Mesendoderm (in vitro differentiated cells): ENCODE data around the gene THSD7B.

Experiments used
- DNase-seq: peaks from one replicate; pipeline ENCODE4 v3.0.0; 2013
- H2AK5ac ChIP-seq: 2 replicates; pipeline ENCODE4 v1.6.1; 2013; ENCODE audit warnings: low read length, inconsistent platforms
- H2BK120ac ChIP-seq: 2 replicates; pipeline ENCODE4 v1.6.1; 2013; ENCODE audit warnings: low read depth, mild to moderate bottlenecking, low read length, moderate library complexity, mixed read lengths
- H2BK15ac ChIP-seq: replicated peaks from 2 replicates; pipeline ENCODE4 v1.6.1; 2013; ENCODE audit warnings: low read depth, mild to moderate bottlenecking, moderate library complexity
- H2BK5ac ChIP-seq: 2 replicates; pipeline ENCODE4 v1.6.1; 2013; ENCODE audit warnings: low read length, inconsistent platforms
- H3K18ac ChIP-seq: 2 replicates; pipeline ENCODE4 v1.6.1; 2013; ENCODE audit warnings: mild to moderate bottlenecking, low read length, mixed read lengths
- H3K23ac ChIP-seq: one replicate; pipeline ENCODE4 v1.6.1; 2013; ENCODE audit warnings: low read length
- H3K27ac ChIP-seq: 2 replicates; pipeline ENCODE4 v1.5.1; 2013; ENCODE audit warnings: low read depth, mild to moderate bottlenecking, inconsistent platforms, low read length, moderate library complexity
- H3K27me3 ChIP-seq: 2 replicates; pipeline ENCODE4 v1.6.1; 2013; ENCODE audit warnings: low read length, control low read depth, mild to moderate bottlenecking, inconsistent platforms; ENCODE audit not compliant: insufficient read depth, poor library complexity
- H3K36me3 ChIP-seq: 2 replicates; pipeline ENCODE4 v1.6.1; 2013; ENCODE audit warnings: low read length, inconsistent platforms; ENCODE audit not compliant: control insufficient read depth, insufficient read depth
- H3K4ac ChIP-seq: one replicate; pipeline ENCODE4 v1.6.1; 2013; ENCODE audit warnings: low read depth, mild to moderate bottlenecking, low read length, moderate library complexity
- H3K4me1 ChIP-seq: 2 replicates; pipeline ENCODE4 v1.6.1; 2013; ENCODE audit warnings: low read depth, low read length, inconsistent platforms; ENCODE audit not compliant: control insufficient read depth
- H3K4me2 ChIP-seq: 2 replicates; pipeline ENCODE4 v1.6.1; 2013; ENCODE audit warnings: low read length
- H3K4me3 ChIP-seq: 2 replicates; pipeline ENCODE4 v1.5.1; 2013; ENCODE audit warnings: mild to moderate bottlenecking, low read length
- H3K56ac ChIP-seq: one replicate; pipeline ENCODE4 v1.6.1; 2013; ENCODE audit warnings: low read length
- H3K79me1 ChIP-seq: 2 replicates; pipeline ENCODE4 v1.6.1; 2013; ENCODE audit warnings: low read length, inconsistent platforms
- H3K79me2 ChIP-seq: 2 replicates; pipeline ENCODE4 v1.6.1; 2013; ENCODE audit warnings: mild to moderate bottlenecking, low read length; ENCODE audit not compliant: control insufficient read depth, insufficient read depth
- H3K9ac ChIP-seq: 2 replicates; pipeline ENCODE4 v1.6.1; 2013; ENCODE audit warnings: low read length, inconsistent platforms
- H4K5ac ChIP-seq: one replicate; pipeline ENCODE4 v1.6.1; 2013; ENCODE audit warnings: low read length
- H4K8ac ChIP-seq: one replicate; pipeline ENCODE4 v1.6.1; 2013; ENCODE audit warnings: low read depth, mild to moderate bottlenecking, control low read depth, low read length, moderate library complexity
- WGBS: extraction: QIAGEN DNeasy Blood & Tissue Kit; methylation state at CpG from one replicate; pipeline ENCODE4 v1.1.7; 2013; ENCODE audit warnings: low lambda C conversion rate, missing lambda C conversion rate; ENCODE audit not compliant: insufficient coverage; ENCODE audit errors: extremely low coverage; 5-methylcytosine and 5-hydroxymethylcytosine counted together

Gene THSD7B

DNA sequence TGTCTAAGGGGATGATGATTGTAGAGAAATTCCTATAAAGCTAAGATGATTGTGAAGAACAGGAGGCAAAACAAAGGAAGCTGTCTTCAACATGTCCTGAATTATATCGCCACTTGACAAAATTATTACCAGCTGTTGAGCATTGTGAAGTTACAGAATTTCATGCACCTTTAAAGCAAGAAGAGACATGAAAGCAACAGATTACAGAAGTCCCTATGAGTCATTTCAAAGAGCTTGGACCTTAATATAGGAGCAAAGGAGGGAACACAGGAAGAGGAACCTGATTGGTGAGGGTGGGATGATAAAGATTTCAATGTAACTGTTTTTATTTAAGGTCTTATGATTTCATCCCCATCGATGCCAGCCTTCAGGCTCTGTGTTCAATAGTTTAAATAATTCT is 672.0 kb downstream of the THSD7B start:
- DNase-seq: no peak
- no peaks in the 10 kb centered on the region for H3K36me3 ChIP-seq
- H3K4ac ChIP-seq: no peak overlapping the region
- no peak overlapping the region for H2BK5ac ChIP-seq
- WGBS: no CpG with 5 or more reads among the region's 2 CpGs
- H3K9ac ChIP-seq: no peak overlapping the region
- no peak overlapping the region for H3K27ac ChIP-seq
- H2AK5ac ChIP-seq: no peak overlapping the region
- H3K27me3 ChIP-seq: no peaks in the 10 kb centered on the region
- H4K8ac ChIP-seq: no peak overlapping the region
- H3K18ac ChIP-seq: no peak overlapping the region
- H2BK120ac ChIP-seq: no peak overlapping the region
- no peaks in the 10 kb centered on the region for H3K79me1 ChIP-seq
- H3K4me1 ChIP-seq: no peaks in the 10 kb centered on the region
- H2BK15ac ChIP-seq: no peak overlapping the region
- H3K4me3 ChIP-seq: no peak overlapping the region
- no peak overlapping the region for H3K23ac ChIP-seq
- no peaks in the 10 kb centered on the region for H3K79me2 ChIP-seq
- H3K4me2 ChIP-seq: no peak overlapping the region
- no peak overlapping the region for H4K5ac ChIP-seq
- no peak overlapping the region for H3K56ac ChIP-seq

DNA sequence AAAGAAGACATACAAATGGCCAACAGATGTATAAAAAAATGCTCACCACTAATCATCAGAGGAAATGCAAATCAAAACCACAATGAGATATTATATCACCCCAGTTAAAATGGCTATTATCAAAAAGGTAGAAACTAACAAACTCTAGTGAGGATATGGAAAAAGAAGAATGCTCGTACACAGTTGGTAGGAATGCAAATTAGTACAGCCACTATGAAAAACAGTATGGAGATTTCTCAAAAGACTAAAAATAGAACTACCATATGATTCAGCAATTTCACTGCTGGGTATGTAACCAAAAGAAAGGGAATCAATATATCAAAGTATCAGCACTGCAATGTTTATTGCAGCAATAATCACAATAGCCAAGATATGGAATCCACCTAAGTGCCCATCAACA is 679.6 kb downstream of the THSD7B start:
- H3K27me3 ChIP-seq: no peaks in the 10 kb centered on the region
- H3K9ac ChIP-seq: no peak overlapping the region
- H3K23ac ChIP-seq: no peak overlapping the region
- no peak overlapping the region for H2BK120ac ChIP-seq
- DNase-seq: no peak
- H3K4ac ChIP-seq: no peak overlapping the region
- WGBS: no CpG with 5 or more reads among the region's 1 CpG
- no peaks in the 10 kb centered on the region for H3K79me1 ChIP-seq
- H3K56ac ChIP-seq: no peak overlapping the region
- H3K4me1 ChIP-seq: no peaks in the 10 kb centered on the region
- no peak overlapping the region for H4K5ac ChIP-seq
- H3K27ac ChIP-seq: no peak overlapping the region
- no peak overlapping the region for H2BK5ac ChIP-seq
- no peak overlapping the region for H2AK5ac ChIP-seq
- no peak overlapping the region for H4K8ac ChIP-seq
- no peaks in the 10 kb centered on the region for H3K36me3 ChIP-seq
- no peaks in the 10 kb centered on the region for H3K79me2 ChIP-seq
- no peak overlapping the region for H3K18ac ChIP-seq
- no peak overlapping the region for H3K4me3 ChIP-seq
- H2BK15ac ChIP-seq: no peak overlapping the region
- no peak overlapping the region for H3K4me2 ChIP-seq

DNA sequence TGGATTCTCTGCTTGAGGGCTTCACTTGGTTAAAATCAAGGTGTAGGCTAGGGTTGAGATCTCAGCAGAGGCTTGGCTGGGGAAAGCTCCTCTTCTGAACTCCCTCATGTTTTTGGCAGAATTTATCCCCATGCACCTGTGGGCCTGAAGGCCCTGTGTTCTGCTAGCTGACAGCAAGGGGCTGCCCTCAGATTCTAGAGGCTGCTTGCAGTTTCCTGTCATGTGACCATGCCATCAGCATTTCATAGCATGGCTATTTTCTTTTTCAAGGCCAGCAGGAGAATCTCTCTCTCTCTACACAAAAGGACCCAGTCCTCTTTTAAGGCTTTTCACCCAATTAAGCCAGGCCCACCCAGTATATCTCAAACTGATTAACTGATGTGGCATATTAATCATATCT is 684.1 kb downstream of the THSD7B start:
- Histone ChIP-seq H3K56ac (no peak overlapping the region), H3K18ac (no peak overlapping the region), H3K4me1 (no peaks in the 10 kb centered on the region), H3K9ac (no peak overlapping the region), H3K79me1 (no peaks in the 10 kb centered on the region), H2BK15ac (no peak overlapping the region), H3K79me2 (no peaks in the 10 kb centered on the region), H2BK120ac (no peak overlapping the region), H3K4me3 (no peak overlapping the region), H3K4ac (no peak overlapping the region), H4K5ac (no peak overlapping the region), H3K23ac (no peak overlapping the region), H3K36me3 (no peaks in the 10 kb centered on the region), H3K27me3 (no peaks in the 10 kb centered on the region), H2AK5ac (no peak overlapping the region), H2BK5ac (no peak overlapping the region), H3K27ac (no peak overlapping the region), H3K4me2 (no peak overlapping the region), H4K8ac (no peak overlapping the region)
- DNase-seq: no peak

DNA sequence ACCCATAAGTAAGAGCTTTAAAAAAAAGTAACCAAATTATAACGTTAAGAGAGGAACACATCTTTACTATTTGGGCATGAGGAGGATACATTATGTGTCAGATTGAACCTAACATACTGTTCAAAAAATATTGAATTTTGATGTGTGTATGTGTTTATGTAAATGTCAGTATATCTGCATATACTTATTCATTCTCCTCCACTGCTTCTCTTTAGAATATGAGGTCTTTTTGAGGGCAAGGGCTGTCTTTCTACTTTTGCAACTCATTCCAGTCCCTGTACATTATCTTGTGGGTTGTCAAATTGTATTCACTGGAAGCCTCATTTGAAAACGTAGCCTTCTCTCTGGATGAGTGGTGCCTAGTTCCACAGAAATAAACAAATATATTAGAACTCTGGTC is 689.5 kb downstream of the THSD7B start:
- Histone ChIP-seq H3K4ac (no peak overlapping the region), H2BK15ac (no peak overlapping the region), H3K56ac (no peak overlapping the region), H3K36me3 (no peaks in the 10 kb centered on the region), H4K5ac (no peak overlapping the region), H2BK5ac (no peak overlapping the region), H3K79me2 (no peaks in the 10 kb centered on the region), H3K27me3 (no peaks in the 10 kb centered on the region), H3K9ac (no peak overlapping the region), H2AK5ac (no peak overlapping the region), H3K4me2 (no peak overlapping the region), H3K79me1 (no peaks in the 10 kb centered on the region), H3K18ac (no peak overlapping the region), H3K4me1 (no peaks in the 10 kb centered on the region), H3K4me3 (no peak overlapping the region), H2BK120ac (no peak overlapping the region), H4K8ac (no peak overlapping the region), H3K23ac (no peak overlapping the region), H3K27ac (no peak overlapping the region)
- WGBS: no CpG with 5 or more reads among the region's 2 CpGs
- DNase-seq: no peak

DNA sequence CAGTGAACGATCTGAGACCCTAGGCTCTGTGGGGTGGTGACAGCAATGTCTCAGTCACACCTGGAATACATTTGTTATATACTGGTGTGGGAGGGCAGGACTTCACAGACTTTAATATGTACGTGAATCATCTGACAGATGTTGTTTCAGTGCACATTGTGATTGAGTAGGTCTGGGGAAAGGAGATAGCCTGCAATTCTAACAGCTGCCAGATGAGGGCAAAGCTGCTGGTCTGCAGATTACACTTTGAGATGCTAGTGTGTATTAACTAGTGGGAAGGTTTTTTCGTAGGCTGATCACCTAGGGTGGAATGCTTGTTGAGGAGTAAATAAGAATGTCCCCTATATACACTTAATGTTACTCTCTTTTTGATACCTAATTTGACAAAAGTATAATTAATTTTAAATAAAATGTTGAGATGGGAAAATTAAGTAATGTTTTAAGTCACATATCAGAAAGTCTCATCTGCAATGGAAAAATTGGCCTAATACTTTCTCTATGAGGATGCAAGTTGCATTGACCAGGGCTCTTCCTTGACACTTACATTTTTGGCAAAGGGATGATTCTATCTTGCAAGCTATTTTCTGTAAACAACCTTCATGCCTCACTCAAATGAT is 702.0 kb downstream of the THSD7B start:
- Histone ChIP-seq H2BK5ac (no peak overlapping the region), H4K8ac (no peak overlapping the region), H3K36me3 (no peaks in the 10 kb centered on the region), H3K4ac (no peak overlapping the region), H2AK5ac (no peak overlapping the region), H2BK120ac (no peak overlapping the region), H3K56ac (no peak overlapping the region), H4K5ac (no peak overlapping the region), H3K23ac (no peak overlapping the region), H3K9ac (no peak overlapping the region), H3K27ac (no peak overlapping the region), H3K18ac (no peak overlapping the region), H3K4me2 (no peak overlapping the region), H3K79me1 (no peaks in the 10 kb centered on the region), H2BK15ac (no peak overlapping the region), H3K27me3 (no peaks in the 10 kb centered on the region), H3K4me1 (no peaks in the 10 kb centered on the region), H3K4me3 (no peak overlapping the region), H3K79me2 (no peaks in the 10 kb centered on the region)
- WGBS: no CpG with 5 or more reads among the region's 3 CpGs
- DNase-seq: peak; percentile 63

DNA sequence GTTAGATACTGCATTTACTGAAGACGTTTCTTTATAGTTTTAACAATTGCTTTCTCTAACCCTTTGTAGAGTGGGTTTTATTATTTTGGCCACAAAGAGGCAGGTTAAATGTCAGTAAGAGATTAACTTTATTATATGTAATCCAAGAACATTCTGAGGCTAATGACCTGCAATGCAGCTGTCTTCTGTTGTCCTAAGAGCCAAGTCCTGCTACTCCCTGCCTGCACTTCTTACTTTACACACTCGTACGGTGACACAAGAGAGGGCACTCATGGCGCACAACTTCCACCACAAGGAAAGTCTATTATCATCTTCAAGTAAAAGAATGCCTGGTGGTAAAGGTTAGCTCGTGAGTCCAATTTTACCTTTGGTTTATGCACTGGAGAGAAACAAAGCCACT is 727.9 kb downstream of the THSD7B start:
- H3K79me2 ChIP-seq: no peaks in the 10 kb centered on the region
- H3K56ac ChIP-seq: no peak overlapping the region
- no peaks in the 10 kb centered on the region for H3K79me1 ChIP-seq
- no peak overlapping the region for H2AK5ac ChIP-seq
- no peak overlapping the region for H3K9ac ChIP-seq
- DNase-seq: no peak
- H3K4me3 ChIP-seq: no peak overlapping the region
- H3K36me3 ChIP-seq: no peaks in the 10 kb centered on the region
- H2BK15ac ChIP-seq: no peak overlapping the region
- no peak overlapping the region for H2BK120ac ChIP-seq
- H3K27me3 ChIP-seq: no peaks in the 10 kb centered on the region
- H3K4ac ChIP-seq: no peak overlapping the region
- H2BK5ac ChIP-seq: no peak overlapping the region
- H3K4me2 ChIP-seq: no peak overlapping the region
- H4K8ac ChIP-seq: no peak overlapping the region
- no peak overlapping the region for H3K18ac ChIP-seq
- WGBS: no CpG with 5 or more reads among the region's 5 CpGs
- no peak overlapping the region for H4K5ac ChIP-seq
- no peaks in the 10 kb centered on the region for H3K4me1 ChIP-seq
- no peak overlapping the region for H3K27ac ChIP-seq
- no peak overlapping the region for H3K23ac ChIP-seq
